LNCAP (cell line): ENCODE data around the gene JCAD.
A peak's percentile ranks its signal among the peaks of the same experiment; 100 is the strongest.

Experiments used
- TF ChIP-seq, protein P1 (sequence below): fragments of 450-650 bp; IDR thresholded peaks from 2 replicates; pipeline ENCODE4 v1.5.1; 2017; ENCODE audit warnings: mild to moderate bottlenecking

The JCAD gene

GRCh38 chr10:30002426-30003266 is 56.7 kb downstream of the JCAD start:
- TF ChIP-seq, protein P1, sequence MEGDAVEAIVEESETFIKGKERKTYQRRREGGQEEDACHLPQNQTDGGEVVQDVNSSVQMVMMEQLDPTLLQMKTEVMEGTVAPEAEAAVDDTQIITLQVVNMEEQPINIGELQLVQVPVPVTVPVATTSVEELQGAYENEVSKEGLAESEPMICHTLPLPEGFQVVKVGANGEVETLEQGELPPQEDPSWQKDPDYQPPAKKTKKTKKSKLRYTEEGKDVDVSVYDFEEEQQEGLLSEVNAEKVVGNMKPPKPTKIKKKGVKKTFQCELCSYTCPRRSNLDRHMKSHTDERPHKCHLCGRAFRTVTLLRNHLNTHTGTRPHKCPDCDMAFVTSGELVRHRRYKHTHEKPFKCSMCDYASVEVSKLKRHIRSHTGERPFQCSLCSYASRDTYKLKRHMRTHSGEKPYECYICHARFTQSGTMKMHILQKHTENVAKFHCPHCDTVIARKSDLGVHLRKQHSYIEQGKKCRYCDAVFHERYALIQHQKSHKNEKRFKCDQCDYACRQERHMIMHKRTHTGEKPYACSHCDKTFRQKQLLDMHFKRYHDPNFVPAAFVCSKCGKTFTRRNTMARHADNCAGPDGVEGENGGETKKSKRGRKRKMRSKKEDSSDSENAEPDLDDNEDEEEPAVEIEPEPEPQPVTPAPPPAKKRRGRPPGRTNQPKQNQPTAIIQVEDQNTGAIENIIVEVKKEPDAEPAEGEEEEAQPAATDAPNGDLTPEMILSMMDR, result peak; percentile 94

GRCh38 chr10:30000802-30001571 is 58.4 kb downstream of the JCAD start:
- TF ChIP-seq, protein P1, result no peak

DNA sequence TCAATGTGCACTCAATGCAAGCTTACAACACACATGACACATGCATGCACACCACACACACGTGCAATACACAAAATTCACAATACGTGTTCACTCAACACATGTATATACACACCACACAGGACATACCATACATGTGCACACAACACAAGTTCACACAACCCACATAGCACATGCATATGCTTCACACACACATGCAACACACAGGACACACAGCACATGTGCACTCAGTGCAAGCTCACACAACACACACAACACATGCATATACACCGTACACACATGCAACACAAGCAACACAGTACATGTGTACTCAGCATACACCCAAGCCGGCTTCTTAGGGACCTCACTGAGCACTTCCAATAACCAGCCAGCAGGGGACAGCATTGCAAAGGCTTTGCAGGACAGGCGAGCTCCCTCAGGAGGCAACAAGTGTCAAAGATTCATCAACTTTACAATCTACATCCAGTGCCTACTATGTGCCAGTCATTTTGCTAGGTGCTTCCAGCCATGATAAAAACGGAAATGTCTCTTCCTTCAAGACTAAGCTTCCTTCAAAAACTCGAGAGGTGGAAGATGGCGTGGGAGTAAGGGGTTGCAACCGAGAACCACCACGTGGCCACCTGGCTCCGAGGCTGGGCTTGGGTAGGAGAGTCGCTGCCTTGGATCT is 61.1 kb downstream of the JCAD start:
- TF ChIP-seq, protein P1, result peak; percentile 100

DNA sequence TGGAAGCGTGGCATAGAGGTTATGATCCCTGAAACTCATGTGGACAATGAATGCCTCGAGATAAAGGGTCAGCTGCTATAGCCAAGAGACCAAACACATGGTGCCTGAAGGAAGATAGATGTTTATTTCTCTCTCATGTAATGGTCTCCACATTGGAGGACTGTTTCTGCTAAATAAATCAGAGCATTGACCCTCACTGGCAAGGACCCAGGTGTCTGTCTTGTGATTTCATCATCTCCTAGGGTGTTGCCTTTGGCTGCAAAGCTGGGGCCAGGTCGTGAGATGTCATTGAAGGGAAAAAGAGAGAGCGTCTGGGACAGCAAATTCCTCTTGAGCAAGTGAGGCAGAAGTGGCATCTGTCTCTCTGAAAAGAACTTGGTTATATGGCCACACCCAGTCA is 64.6 kb downstream of the JCAD start:
- TF ChIP-seq, protein P1, result no peak

- TF ChIP-seq, protein P1, result no peak
Measured at GRCh38 chr10:29993319-29993915, 66.0 kb downstream of the JCAD start.

GRCh38 chr10:29992914-29993313 is 66.5 kb downstream of the JCAD start:
- TF ChIP-seq, protein P1, result no peak

DNA sequence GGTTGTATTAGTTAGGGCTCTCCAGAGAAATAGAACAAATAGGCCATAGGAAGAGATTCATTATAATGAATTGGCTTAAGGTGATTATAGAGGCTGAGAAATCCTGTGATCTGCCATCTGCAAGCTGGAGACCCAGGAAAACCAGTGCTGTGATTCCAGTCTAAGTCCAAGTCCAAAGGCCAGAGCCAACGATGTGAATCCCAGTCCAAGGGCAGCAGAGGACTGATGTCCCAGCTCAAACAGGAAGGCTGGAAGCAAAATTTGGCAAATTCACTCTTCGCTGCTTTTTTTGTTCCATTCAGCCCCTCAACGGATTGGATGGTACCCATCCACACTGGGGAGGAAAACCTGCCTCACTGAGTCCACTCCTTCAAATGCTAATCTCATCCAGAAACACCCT is 68.0 kb downstream of the JCAD start:
- TF ChIP-seq, protein P1, result no peak
